ENCODE data around the gene PARVB.

Gene PARVB

DNA sequence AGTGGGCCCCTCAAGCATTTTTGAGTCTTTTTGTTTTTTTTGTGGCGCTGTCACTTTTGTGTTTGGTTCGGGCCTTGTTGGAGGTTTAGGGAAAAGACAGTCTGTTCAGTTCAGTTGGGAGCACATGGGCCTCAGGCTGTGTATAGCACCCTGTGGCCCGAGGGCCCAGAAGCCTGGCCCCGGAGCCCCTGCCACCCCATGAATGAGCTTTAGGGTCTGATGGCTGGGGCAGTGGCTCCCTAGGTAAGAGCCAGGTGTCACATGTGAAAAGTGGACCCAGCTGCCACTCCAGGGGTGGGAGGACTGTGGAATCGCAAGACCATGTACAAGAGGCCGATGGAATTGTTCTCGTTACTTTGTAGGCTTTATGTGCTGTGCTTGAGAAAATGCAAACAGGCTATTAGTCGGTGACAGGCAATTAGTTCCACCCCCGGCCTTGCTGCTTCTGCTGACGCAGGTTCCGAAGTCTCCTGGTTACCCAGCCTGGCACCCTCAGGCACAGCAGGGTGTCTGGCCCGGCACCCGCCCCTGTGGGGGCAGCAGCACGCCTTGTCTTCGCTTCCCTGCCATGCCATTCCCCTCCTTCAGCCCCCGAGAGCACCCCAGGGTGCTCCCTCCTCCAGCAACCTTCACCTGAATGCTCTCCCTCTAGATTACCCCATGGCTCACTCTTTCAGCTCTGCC is 118.5 kb downstream of the PARVB start:
- no peak for DNase-seq

DNA sequence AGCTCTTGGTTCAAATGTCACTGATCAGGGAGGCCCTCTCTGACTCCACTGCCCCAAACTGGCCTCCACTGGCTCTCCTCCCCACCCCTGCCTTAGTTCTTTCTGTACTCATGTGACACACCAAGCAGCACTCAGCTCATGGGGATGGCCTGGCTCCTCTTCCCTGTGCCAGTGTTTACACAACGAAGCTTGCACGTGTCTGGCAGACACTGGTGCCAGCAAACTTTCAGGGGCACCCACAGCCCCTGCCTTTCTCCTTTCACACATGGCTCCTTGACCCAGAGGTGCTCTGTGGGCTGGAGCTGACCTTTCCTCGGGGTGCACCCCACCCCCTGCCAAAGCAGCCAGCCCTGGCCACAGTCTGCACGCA is 119.0 kb downstream of the PARVB start:
- DNase-seq = no peak

DNA sequence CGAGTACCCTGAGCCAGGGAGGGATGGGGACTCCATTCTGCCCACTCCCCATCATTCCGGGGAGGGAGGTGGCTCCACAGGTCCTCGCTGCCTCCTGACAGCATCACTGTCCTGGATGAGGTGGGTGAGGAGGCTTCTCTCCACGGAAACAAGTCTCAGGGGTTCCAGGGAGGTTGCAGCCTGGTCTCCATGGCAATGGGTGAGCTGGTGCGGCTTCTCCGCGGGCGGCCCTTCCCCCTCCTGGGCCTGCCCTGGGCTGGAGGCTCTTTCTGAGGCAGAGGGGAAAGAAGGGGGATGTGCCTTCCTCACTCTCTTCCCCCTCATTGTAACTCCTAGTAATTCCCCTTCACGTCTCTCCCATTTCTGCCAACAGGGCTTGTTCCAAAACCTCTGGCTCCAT is 119.5 kb downstream of the PARVB start:
- no peak for DNase-seq

DNA sequence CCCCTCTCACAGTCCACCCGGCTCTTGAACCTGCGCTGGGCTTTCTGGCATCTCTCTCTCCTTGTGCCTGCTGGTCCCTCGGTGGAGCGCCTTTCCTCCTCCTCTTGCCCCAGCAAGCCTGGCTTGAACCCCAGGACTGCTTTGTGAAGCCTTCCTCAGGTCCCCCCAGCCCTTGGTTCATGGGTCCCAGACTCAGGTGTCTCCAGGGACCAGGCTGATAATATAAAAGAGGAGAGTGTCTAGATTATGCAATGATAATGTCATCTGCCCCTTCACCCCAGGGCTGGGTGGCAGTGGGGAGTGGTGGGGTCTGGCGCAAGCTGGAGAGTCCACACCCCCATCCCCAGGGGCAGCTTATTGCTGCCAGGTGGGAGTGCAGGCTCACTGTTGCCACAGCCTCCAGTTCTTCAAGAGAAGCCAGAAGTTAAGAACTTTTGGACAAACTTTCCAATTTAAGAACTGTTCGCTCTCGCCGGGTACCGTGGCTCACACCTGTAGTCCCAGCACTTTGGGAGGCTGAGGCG is 120.0 kb downstream of the PARVB start:
- DNase-seq = no peak

DNA sequence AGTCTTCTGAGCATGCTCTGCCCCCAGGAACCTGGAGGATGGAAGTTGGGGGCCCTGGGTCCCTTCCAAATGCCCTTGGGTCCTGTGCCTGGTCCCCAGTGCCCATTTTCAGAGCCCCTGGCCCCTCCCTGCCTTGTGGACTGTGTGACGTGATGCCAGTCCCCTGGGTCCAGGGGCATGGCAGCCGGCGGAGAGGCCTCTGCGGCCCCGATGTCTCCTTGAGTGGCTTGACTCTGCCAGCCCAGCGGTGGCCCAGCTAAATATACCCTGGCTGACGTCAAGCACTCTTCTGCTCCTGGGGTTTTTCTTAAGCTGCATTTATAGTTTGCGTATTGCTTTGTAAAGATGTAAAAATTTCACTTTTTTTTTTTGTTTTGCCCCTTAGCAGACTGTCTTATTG is 121.4 kb downstream of the PARVB start:
- DNase-seq = no peak

DNA sequence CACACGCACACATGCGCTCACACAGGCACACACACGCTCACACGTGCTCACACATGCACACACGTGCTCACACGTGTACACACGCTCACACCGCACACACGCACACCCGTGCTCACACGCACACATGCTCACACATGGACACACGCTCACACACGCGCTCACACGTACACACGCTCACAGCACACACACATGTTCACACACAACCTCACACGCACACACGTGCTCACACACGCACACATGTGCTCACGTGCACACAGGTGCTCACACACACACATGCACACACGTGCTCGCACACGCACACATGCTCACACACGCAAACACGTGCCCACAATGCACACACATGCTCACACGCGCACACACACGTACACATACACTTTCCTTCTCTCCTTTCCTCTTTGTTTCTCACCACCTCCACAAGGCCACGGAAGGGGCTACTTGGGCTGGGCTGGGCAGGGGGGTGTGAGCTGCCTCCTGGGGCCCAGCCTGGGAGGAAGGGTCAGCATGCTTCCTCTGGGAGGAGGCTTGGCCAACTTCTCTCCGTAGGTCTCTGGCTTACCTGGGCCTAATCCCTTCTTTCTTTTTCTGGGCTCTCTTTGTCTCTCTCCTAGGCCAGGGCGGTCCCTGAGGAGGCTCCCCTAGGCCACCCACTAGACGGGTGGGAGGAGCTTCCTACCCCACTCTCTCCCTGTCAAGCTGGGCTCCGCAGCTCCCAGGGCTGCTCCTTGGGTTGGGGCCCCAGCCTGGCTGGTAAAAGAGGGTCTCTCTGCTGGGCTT is 122.2 kb downstream of the PARVB start:
- DNase-seq = no peak

DNA sequence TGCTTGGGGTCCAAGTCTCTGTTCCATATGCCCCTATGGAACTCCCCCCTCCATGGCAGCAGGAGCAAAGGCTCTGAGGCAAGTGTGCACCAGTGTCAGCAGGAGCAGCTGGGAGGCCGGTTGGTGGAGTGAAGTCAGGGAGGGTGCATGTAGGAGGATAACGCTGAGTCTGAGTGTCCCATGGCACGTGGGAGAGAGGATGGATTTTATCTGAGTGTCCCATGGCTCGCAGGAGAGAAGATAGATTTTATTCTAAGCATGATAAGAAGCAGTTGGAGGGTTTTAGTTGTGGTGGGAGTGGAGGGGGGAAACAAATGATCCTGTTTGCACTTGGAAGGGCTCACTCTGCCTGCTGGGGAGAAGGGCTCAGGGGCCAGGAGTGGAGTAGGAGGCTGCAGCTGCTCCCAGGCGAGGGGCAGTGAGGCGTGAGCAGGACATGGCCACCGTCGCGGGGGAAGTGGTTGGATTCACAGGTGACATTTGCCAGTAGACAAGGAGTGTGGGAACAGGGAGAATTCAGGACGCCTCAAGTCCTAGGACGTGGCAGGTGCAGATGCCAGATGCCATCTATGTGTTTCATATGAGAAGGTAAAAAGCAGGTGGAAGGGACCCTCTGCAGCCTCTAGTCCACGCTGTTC is 123.0 kb downstream of the PARVB start:
- no peak for DNase-seq

DNA sequence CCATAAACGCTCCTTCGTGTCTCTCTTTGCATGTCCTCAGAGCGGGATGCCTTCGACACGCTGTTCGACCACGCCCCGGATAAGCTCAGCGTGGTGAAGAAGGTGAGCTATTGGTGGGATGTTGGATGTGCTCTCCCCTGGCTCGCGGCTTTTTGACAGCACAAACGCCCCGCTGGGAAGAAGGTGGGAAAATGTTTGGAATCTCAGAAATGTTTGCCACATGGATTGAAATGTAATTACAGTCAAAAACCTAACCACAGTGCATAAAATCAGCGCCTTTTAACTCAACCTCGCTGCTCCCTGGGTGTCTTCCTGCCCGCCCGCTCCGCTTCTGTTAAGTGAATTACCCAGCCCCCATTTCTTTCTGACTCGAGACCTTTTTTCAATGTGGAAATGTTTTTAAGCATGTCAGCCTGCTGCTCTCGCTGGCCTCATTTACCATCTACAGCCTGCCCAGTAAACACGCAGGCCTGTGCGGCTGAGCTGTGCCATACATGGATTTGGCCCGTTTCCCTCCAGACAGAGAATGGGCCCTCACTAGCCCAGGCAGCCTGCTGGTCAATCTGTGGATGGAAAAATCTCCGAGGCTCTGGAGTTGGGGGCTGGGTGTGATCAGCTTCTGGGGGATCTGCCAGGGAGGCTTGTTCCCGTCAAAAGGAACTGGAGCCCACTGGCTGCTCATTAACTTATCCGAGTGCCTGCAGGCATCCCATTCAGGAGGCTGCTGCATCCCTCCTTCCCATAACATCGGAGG is 123.9 kb downstream of the PARVB start:
- no peak for DNase-seq

DNA sequence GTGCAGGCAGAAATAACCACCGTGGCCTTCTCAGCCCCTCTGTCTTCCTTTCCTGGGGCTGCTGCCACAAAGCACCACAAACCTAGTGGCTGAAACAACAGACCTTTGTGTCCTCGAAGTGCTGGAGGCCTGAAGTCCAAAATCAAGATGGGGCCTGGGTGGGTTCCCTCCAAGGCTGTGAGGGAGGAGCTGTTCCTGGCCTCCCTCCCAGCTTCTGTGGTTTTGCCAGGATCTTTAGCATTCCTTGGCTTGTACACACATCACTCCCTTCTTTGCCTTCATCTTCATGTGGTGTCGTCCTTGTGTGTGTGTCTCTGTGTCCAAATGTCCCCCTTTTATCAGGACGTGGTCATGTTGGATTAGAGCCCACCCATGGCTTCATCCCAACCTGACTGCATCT is 127.6 kb downstream of the PARVB start:
- no peak for DNase-seq

DNA sequence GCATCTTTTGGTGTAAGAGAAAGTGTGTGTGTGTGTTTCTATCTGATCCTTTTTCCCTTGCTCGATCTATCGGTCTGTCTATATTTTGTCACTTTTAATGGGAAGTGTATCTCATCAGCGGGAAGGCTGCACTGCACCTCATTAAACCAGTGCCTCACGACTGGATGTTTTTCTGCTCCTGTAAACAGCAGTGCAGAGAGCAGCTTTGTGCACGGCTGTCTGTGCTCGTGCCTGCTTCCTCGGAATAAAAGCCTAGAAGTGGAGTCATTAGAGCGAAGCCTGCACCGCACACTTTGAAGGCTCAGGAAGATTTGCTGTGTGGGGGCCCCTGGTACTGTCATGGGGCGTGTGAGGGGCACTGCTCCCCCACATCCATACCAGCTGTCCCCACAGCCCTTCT is 129.6 kb downstream of the PARVB start:
- DNase-seq = no peak

DNA sequence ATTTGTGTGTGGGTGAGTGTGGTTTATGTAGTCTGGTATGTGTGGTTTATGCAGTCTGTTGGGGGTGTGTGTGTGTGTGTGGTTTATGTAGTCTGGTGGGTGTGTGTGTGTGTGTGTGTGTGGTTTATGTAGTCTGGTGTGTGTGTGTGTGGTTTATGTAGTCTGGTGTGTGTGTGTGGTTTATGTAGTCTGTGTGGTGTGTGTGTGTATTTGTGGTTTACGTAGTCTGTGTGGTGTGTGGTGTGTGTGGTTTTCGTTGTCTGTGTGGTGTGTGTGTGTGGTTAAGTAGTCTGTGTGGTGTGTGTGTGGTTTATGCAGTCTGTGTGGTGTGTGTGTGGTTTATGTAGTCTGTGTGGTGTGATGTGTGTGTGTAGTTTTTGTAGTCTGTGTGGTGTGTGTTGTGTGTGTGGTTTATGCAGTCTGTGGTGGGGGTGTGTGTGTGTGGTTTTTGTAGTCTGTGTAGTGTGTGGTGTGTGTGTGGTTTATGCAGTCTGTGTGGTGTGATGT is 130.4 kb downstream of the PARVB start:
- no peak for DNase-seq

DNA sequence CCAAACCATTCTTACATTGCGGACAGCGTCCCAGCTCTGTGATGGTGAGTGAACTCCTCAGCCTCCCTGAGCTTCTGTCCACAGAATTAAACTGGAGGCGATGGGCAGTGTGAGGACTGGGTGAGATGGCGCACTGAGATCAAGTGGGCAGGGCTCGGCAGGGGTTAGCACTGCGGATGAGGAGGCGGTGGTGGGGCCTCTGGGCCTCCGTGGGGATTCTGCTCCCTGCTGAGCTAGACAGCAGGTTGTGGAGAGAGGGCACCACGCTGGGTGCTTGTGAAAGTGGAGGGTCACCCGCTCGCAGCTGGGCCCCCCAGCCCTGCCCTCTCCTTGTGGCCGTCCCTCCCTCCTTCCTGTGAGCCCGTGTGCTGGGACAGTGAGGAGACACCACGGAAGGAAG is 131.0 kb downstream of the PARVB start:
- no peak for DNase-seq

DNA sequence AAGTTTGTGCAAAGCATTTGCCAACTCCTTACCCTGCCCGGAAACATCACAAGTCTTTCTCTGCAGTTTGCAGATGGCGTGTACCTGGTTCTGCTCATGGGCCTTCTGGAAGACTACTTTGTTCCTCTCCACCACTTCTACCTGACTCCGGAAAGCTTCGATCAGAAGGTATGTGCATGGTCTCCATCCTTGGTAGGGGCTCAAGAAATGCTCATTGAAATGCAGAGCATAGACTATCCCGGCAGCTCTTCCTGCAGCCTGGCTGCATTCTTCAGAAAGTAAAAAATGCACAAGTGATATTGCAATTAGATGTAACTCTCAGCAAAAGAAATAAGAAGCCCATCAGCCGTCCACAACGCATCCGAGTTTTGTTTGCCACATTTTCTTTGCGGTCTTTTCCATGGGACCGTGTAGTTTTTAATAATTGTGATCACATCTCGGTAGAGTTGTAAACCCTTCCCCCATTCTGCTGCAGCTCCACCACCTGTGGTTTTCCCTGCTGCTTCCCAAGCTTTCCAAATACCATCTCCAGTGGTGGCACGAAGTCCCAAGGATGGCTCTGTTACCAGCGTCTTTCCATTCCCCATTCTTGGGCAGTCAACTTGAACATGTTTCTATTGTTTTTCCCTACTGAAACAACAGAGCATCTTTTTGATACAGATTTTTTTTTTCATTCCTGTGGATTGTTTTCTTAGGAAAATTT is 134.0 kb downstream of the PARVB start:
- no peak for DNase-seq

DNA sequence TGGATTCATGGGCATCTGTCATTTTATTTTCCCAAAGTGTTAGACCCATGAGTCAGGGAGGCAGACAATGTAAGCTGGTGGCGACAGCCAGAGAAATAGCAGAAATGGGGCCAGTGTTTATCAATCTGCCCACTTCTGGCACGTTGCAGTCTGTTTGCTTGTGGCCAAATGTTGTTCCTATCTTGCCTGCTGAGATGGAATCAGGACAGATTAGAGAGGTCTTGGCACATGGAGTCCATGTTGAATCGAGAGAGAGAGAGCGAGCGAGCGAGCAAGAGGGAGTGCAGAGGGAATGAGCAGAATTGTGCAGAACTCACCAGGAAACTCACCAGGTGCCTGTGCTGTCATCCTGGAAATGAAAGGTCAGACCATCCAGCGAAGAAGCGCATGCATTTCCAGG is 134.7 kb downstream of the PARVB start:
- DNase-seq = no peak

DNA sequence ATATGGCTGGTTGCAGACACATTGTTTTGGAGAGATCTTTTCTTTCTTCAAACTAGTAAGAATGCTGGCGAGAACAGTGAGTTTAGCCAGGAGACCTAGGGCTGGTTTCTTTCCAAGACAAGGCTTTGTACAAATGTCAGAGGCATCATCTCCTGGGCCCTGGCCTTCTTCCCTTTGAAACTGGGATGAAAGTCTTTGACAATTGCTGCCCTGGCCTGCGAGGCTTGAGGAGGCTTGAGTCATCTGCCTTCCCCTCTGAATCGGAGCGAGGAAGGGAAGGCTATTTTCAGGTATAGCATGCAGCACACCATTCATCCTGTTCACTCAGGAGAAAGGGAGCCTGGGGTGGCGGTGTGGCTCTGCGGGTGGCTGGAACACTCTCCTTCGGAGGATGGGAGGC is 135.1 kb downstream of the PARVB start:
- no peak for DNase-seq

DNA sequence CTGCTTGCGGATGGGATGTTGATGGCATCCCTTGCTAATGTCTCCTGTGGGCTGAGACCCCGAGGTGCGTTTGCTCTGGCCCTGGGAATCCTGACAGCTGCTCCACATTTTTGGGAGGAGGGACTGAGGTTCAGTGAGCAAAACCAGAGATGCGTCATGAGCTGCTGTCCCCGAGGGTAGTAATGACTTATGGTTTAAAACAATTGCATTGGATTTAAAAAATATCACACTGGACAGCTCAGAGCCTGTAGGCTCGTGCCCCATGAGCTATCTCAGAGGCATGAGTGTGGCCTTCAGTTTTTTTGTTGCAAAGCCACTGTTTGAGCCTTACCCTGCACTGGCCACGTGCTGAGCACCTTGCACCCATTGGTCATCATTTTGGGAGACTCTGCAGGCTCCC is 135.7 kb downstream of the PARVB start:
- DNase-seq = no peak

DNA sequence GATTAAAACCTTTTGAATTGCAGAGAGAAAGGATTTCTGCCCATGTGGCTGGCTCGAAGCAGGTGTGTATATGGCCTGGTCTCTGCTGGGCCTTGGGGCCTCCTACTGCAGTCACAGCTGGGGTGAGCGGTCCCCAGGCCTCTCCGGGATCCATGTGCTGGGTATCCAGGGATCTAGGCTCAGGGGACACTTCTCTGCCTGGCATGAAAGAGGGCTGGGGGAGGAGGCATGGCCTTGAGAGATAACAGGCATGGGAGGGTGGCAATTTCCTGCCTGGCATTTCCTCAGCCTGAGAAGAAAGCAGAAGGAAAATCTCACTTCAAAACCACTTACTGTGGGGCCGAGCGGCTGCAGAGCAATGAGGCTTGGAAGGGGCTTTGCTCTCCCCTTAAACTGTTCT is 136.3 kb downstream of the PARVB start:
- DNase-seq = no peak

DNA sequence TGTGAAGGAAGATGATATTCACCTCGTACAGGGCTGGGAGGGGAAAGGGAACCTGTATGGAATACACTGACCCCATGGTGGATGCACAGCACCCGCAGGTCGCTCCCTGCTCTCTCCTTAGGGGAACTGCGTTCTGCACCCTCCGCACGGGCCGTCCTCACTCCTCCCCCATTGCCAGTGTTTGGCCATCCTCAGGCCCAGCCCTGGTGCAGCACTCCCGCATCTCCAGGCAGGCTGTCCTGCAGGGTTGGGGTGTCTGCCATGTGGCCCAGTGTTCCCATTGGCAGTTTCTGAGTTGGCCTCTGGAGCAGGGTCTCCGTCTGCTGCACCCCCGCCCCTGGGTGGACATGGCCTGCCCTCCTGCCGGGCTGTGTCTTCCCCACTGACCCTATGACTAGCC is 137.6 kb downstream of the PARVB start:
- no peak for DNase-seq

DNA sequence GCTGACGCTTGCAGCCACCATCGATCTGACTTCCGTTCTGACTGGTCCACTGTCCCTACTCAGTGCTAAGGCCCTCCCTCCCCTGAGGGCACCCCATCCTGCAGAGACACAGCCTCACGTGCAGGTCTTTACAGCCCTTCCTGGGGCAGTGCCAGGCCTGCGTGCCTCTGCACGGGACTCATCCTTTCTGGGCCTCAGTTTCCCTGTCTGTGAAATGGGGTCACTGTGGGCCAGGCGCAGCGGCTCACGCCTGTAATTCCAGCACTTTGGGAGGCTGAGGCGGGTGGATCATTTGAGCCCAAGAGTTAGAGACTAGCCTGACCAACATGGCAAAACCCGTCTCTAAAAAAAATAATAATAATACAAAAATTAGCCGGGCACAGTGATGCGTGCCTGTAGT is 138.9 kb downstream of the PARVB start:
- DNase-seq = no peak

DNA sequence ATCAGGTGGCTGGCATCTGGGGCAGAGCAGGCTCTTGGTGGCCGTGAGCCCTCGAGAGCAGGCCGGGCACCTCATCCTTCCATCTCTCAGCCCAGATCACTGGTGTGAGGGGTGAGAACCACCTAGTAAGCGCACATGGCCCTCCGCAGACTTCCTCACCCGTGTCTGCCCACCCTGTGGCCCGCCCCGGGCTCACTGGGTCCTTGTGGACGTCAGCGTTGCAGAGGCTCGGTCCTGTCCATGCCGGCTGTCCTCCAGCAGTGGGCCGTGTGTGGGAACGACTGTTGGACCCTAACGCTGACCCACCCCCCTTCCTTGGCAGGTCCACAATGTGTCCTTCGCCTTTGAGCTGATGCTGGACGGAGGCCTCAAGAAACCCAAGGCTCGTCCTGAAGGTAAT is 139.4 kb downstream of the PARVB start:
- DNase-seq = no peak

DNA sequence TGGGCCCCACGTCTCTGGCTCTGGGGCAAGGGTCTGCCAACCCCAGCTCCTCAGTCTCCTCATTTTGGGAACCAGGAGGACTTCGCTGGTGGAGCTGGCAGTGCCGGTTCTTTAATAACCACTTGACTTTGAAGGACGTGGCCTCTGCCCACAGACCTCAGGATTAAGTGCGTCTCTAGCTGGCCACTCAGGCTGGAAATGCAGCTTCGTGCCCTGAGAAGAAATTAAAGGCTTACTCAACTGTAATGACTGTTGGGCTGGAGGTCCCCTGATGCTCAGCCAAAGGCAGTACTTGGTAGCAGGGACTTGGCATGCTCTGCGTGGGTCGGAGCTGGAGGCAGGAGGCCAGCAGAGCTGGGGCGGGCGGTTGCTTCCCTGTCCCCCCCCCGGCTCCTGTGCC is 139.9 kb downstream of the PARVB start:
- DNase-seq = no peak

DNA sequence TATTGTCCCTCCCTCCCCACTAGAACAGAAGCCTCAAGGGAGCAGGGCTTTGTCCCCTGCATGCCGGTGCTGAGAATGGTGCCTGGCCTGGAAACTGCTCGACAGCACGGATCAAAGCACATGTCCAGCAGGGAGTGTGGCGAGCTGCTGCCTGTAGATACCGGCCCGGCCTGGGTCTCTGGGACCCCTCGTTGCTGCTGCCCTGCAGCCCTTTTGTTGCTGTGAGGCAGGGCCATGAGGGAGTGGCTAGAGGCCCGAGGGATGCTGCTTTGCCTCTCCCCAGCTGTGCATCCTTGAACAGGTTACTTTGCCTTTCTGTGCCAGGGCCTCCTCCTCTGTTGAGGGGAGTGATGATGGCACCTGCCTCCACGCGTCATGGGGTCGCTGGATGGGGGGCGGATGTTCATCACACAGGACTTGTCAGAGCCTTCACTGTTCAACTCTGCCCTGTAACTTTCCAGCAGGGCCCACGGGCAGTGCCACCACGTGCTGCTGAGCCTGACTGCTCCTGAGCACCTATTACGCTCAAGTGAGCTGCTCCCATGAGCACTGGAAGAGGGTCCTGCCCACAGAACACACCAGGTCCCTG is 141.3 kb downstream of the PARVB start:
- no peak for DNase-seq
